WTC11 (cell line): Measurements from ENCODE around the gene DHX8. TPM values are rescaled to one million over a fixed set of nuclear protein-coding genes. Genes with fewer than 3 reads are reported as not detected.
"Not testable (repeated sequence)": the region's sequence is repeated elsewhere in the genome, so short reads cannot be mapped to it uniquely, and the experiment has no call there.

Source experiments
- ATAC-seq: fragments of 200-7000 bp; cut with Tn5 transposase; 2 replicates; pipeline ENCODE4 v1.10.0; 2021; ENCODE audit warnings: mild to moderate bottlenecking, moderate library complexity
- CTCF ChIA-PET: fragments of 300-600 bp; sonication (Branson Sonifier 250); formaldehyde crosslinking; loops from one replicate; lab custom pipeline; 2021; ENCODE audit warnings: antibody characterized with exemption; lab: Charles Lee
- POLR2A ChIA-PET: fragments of 350-600 bp; sonication (Branson Sonifier 250); formaldehyde crosslinking; loops from one replicate; lab custom pipeline; 2021; ENCODE audit warnings: antibody characterized with exemption; lab: Charles Lee
- DNase-seq: peaks from one replicate; pipeline ENCODE4 v3.0.0; 2021; ENCODE audit warnings: low spot score
- H3K27ac Mint-ChIP-seq: 2 replicates; pipeline ENCODE4 v1.8.0; 2021; ENCODE audit warnings: mixed read lengths
- H3K27me3 Mint-ChIP-seq: 2 replicates; pipeline ENCODE4 v1.8.0; 2021; ENCODE audit warnings: low read depth, mild to moderate bottlenecking, moderate library complexity, mixed read lengths
- H3K36me3 Mint-ChIP-seq: 2 replicates; pipeline ENCODE4 v1.8.0; 2021; ENCODE audit warnings: mixed read lengths
- H3K4me1 Mint-ChIP-seq: 2 replicates; pipeline ENCODE4 v1.8.0; 2022; ENCODE audit warnings: mixed read lengths
- H3K4me3 Mint-ChIP-seq: 2 replicates; pipeline ENCODE4 v1.8.0; 2021; ENCODE audit warnings: mild to moderate bottlenecking, moderate library complexity, mixed read lengths
- H3K9me3 Mint-ChIP-seq: 2 replicates; pipeline ENCODE4 v1.8.0; 2021; ENCODE audit warnings: mixed read lengths
- ATF1 ChIP-seq: sonication (generic); formaldehyde crosslinking; IDR thresholded peaks from 2 replicates; pipeline ENCODE4 v1.8.1; 2023; ENCODE audit warnings: mild to moderate bottlenecking, moderate library complexity, missing genetic modification reagents
- CBFB ChIP-seq: sonication (generic); formaldehyde crosslinking; IDR thresholded peaks from 2 replicates; pipeline ENCODE4 v1.8.1; 2022; ENCODE audit warnings: mild to moderate bottlenecking, low read depth, missing genetic modification reagents
- CTCF ChIP-seq: fragments of 200-600 bp; IDR thresholded peaks from 2 replicates; pipeline ENCODE4 v1.8.0; 2022; ENCODE audit warnings: antibody characterized with exemption
- EMX1 ChIP-seq: fragments of 250-450 bp; sonication (Bioruptor Pico); IDR thresholded peaks from 2 replicates; pipeline ENCODE4 v1.8.0; 2021; ENCODE audit warnings: mild to moderate bottlenecking
- ETV6 ChIP-seq: sonication (generic); formaldehyde crosslinking; IDR thresholded peaks from 2 replicates; pipeline ENCODE4 v1.8.1; 2022; ENCODE audit warnings: mild to moderate bottlenecking, missing genetic modification reagents
- JAZF1 ChIP-seq: fragments of 250-450 bp; sonication (Bioruptor Pico); IDR thresholded peaks from 2 replicates; pipeline ENCODE4 v1.9.0; 2021; ENCODE audit warnings: moderate library complexity, mild to moderate bottlenecking, inconsistent platforms
- OVOL2 ChIP-seq: fragments of 250-450 bp; sonication (Bioruptor Pico); IDR thresholded peaks from 2 replicates; pipeline ENCODE4 v1.9.0; 2021; ENCODE audit warnings: mild to moderate bottlenecking, borderline replicate concordance
- PRDM15 ChIP-seq: sonication (generic); formaldehyde crosslinking; IDR thresholded peaks from 2 replicates; pipeline ENCODE4 v1.8.0; 2022; ENCODE audit warnings: missing genetic modification reagents
- TEAD4 ChIP-seq: sonication (generic); formaldehyde crosslinking; IDR thresholded peaks from 2 replicates; pipeline ENCODE4 v1.8.0; 2022; ENCODE audit warnings: mild to moderate bottlenecking, missing genetic modification reagents
- ZNF396 ChIP-seq: fragments of 250-450 bp; sonication (Bioruptor Pico); IDR thresholded peaks from 2 replicates; pipeline ENCODE4 v1.8.0; 2021; ENCODE audit warnings: mild to moderate bottlenecking, moderate library complexity, borderline replicate concordance
- total RNA-seq: library from RNA; stranded (reverse); gene quantifications from 3 replicates; pipeline ENCODE4 v1.2.3, GENCODE V29; 2021
- TF ChIP-seq, protein P1 (sequence below): sonication (generic); formaldehyde crosslinking; IDR thresholded peaks from 2 replicates; pipeline ENCODE4 v1.8.1; 2023; ENCODE audit warnings: mild to moderate bottlenecking, missing genetic modification reagents

The DHX8 gene
- total RNA-seq, 1 experiment from 2014 or later = 58.5 TPM

GRCh38 chr17:43511199-43511598 lies 27.4 kb downstream of the DHX8 start:
- H3K9me3 Mint-ChIP-seq, CTCF ChIA-PET, ATAC-seq, H3K4me3 Mint-ChIP-seq, H3K4me1 Mint-ChIP-seq, DNase-seq, H3K27ac Mint-ChIP-seq, H3K27me3 Mint-ChIP-seq, POLR2A ChIA-PET: not testable (repeated sequence)
- H3K36me3 Mint-ChIP-seq = peaks cover 63% of the 10 kb centered on the region

GRCh38 chr17:43515656-43516055 lies 31.9 kb downstream of the DHX8 start:
- POLR2A ChIA-PET = no interaction called here

GRCh38 chr17:43517161-43517560 lies 33.4 kb downstream of the DHX8 start:
- TF ChIP-seq OVOL2 (CRISPR knock-in tag) (no peak), TEAD4 (no peak), PRDM15 (CRISPR knock-in tag) (no peak), EMX1 (no peak), ZNF396 (CRISPR knock-in tag) (no peak)
- TF ChIP-seq, protein P1, sequence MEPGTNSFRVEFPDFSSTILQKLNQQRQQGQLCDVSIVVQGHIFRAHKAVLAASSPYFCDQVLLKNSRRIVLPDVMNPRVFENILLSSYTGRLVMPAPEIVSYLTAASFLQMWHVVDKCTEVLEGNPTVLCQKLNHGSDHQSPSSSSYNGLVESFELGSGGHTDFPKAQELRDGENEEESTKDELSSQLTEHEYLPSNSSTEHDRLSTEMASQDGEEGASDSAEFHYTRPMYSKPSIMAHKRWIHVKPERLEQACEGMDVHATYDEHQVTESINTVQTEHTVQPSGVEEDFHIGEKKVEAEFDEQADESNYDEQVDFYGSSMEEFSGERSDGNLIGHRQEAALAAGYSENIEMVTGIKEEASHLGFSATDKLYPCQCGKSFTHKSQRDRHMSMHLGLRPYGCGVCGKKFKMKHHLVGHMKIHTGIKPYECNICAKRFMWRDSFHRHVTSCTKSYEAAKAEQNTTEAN (CRISPR knock-in tag) = no peak
- DNase-seq = no peak
- H3K9me3 Mint-ChIP-seq = no peaks in the 10 kb centered on the region
- H3K27me3 Mint-ChIP-seq = no peaks in the 10 kb centered on the region
- no peaks in the 10 kb centered on the region; the same call in 1 of the 2 replicates for H3K4me1 Mint-ChIP-seq
- H3K27ac Mint-ChIP-seq = no peak overlapping the region
- CTCF ChIA-PET = interaction anchor here (1.0 kb wide), 1 partner anchor 33 kb away, joined by 3 read pairs; the partner anchor contains the start of gene DHX8
- ATAC-seq = no peak
- H3K36me3 Mint-ChIP-seq = peaks cover 68% of the 10 kb centered on the region
- POLR2A ChIA-PET = no interaction called here
- no peak overlapping the region for H3K4me3 Mint-ChIP-seq

More at GRCh38 chr17:43515656-43516055, 31.9 kb downstream of the DHX8 start:
- Mint-ChIP-seq H3K27me3 (no peaks in the 10 kb centered on the region), H3K27ac (no peak overlapping the region), H3K9me3 (no peaks in the 10 kb centered on the region), H3K36me3 (peaks cover 61% of the 10 kb centered on the region), H3K4me1 (no peaks in the 10 kb centered on the region; the same call in 1 of the 2 replicates), H3K4me3 (no peak overlapping the region)
- TF ChIP-seq CBFB (no peak), JAZF1 (no peak)
- CTCF ChIA-PET = interaction anchor here (0.9 kb wide), 1 partner anchor 178 kb away, joined by 3 read pairs; no protein-coding TSS in a partner anchor
- ATAC-seq = no peak
- DNase-seq = no peak

DNA sequence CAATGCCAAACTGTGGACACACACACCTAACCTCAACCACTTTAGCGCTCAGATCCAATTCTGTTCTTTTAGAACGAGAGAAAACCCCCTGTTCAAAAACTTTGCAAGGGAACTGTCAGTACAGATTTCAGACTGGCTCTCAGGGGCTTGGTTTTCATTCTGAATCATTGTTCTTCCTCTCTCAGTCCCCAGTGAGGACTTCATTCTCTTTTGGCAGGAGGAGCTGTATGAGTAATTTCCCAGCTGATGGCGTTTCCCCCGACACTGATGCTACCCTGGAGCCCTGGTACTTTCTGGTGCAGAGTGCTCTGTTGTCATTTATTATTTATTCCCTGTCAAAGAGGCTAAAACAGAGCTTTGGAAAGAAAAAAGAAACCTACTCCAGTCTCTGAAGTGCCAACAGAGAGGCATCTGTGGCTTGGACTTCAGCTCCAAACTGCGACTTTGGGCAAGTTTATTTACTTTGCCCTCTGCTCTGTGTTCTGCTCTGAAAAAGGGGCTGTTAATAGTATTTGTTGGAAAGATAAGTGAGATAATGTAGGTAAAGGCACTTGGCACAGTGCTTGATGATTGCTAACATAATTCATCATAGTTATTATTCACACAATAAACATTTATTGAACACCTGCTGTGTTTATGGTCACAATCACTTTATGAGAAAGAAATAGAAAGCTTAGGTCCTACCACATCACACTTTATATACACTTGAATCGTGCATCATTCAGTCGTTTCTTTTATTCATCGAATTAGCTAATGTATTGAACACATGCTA lies 34.0 kb downstream of the DHX8 start:
- POLR2A ChIA-PET = no interaction called here
- no peak for TF ChIP-seq ATF1 (CRISPR knock-in tag)
- no peak for TF ChIP-seq CTCF
- TF ChIP-seq ETV6 = no peak
- no peak overlapping the region for H3K27ac Mint-ChIP-seq

More for the DNA sequence above, 34.0 kb downstream of the DHX8 start:
- no peaks in the 10 kb centered on the region for H3K27me3 Mint-ChIP-seq
- H3K4me3 Mint-ChIP-seq = no peak overlapping the region
- CTCF ChIA-PET = interaction anchor here (0.6 to 1.0 kb wide), 2 partner anchors 34 to 496 kb away, joined by 3 read pairs; partner anchors contain the start of gene DHX8
- DNase-seq = no peak
- no peak for ATAC-seq
- H3K4me1 Mint-ChIP-seq = no peaks in the 10 kb centered on the region; the same call in 1 of the 2 replicates
- peaks cover 63% of the 10 kb centered on the region for H3K36me3 Mint-ChIP-seq
- H3K9me3 Mint-ChIP-seq = no peaks in the 10 kb centered on the region
